GM21737 (cell line): ENCODE results near the gene BBIP1.

Source experiments
- ATAC-seq: cut with Tn5 transposase; IDR thresholded peaks from one replicate; pipeline ENCODE4 v1.9.1; 2021; ENCODE audit warnings: mild to moderate bottlenecking, moderate library complexity; ENCODE audit not compliant: unreplicated experiment

The BBIP1 gene

DNA sequence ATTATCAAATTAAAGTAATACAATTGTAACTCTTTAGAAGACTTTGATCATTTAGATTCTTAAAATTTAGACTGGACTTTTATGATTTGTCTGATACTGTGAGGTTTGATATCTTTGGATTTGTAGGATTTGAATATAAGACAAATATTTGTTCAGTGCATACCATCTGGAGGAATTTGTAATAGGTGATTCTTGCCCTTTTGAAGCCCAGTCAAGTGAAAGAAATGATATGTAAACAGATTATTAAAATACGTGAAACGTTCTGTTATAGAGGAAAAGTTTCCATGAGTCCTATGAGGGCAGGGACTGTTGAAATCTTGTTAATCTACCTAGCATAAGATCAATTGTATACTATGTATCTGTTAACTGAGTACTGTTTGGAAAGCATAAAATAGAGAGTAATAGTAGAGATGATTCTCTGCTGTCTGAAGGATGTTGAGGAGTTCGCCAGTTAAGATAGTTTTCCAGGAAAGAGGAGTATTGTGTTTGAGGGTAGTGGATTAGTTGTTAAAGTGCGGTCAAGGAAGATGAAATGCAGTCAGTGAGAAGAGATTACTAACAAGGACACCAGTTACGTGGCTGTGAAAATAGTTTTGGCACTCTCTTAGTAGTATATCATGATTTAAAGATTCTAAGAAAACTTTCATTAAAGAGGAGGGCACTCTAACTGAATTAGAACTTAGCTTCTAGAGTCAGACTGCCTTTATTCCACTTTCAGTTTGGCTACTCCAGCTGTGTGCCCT is 32.9 kb downstream of the BBIP1 start:
- no peak for ATAC-seq

GRCh38 chr10:110883924-110884323 is 35.1 kb downstream of the BBIP1 start:
- no peak for ATAC-seq

DNA sequence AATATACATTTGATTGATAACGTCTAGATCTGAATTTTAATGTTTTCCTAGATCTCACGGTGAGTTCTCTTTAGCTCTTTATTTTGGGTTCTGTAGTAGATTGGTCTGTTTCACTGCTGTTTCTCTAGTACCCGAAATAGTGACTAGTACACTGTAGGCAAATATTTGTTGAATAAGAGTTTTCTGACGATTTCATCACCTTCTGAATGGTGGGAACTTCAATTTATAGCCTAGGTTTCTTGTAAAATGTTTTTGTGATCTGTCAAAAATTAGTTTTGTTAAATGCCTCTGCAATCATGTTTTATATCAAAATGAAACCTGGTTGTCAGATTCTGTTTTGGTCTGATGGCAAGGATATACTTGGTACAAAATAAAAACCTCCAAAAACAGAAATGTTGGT is 37.1 kb downstream of the BBIP1 start:
- ATAC-seq, result no peak

- ATAC-seq, result no peak
Observed at GRCh38 chr10:110881247-110881646, 37.7 kb downstream of the BBIP1 start.

GRCh38 chr10:110880012-110880411 is 39.0 kb downstream of the BBIP1 start:
- no peak for ATAC-seq

DNA sequence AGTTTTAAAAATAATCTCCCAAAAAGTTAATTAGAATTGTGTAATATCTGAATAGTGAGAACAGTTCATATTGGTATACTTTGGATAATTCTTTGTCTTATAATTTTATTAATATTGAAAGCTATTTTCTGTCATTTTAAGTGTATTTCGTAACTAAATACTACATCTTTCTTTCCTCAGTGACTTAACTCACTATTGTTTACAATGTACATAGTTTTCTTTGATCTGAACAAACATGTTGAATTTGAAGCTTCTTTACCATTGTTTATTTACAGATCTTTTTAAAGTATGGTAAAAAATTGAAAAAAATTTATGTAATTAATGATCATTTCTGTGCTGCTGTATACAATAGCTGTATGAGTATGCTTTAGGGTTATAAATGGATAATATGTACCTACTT is 42.2 kb downstream of the BBIP1 start:
- ATAC-seq, result no peak

DNA sequence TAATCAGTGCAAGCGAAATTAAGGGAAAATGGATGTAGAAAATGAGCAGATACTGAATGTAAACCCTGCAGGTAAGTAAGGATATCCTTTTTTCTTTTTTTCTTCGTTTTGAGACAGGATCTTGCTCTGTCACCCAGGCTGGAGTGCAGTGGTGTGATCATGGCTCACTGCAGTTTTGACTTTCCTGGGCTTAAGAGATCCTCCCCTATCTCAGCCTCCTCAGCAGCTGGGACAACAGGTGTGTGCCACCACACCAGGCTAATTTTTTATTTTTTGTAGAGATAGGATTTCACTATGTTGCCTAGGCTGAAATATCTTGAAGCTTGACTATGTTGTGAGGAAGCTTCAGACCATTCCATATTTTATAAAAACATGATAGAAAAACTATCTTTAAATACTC is 43.0 kb downstream of the BBIP1 start:
- ATAC-seq, result no peak

- no peak for ATAC-seq
Observed at GRCh38 chr10:110873951-110874350, 45.0 kb downstream of the BBIP1 start.

GRCh38 chr10:110872984-110873923 is 45.7 kb downstream of the BBIP1 start:
- no peak for ATAC-seq

GRCh38 chr10:110872145-110872983 is 46.6 kb downstream of the BBIP1 start:
- peak; percentile 38 for ATAC-seq

DNA sequence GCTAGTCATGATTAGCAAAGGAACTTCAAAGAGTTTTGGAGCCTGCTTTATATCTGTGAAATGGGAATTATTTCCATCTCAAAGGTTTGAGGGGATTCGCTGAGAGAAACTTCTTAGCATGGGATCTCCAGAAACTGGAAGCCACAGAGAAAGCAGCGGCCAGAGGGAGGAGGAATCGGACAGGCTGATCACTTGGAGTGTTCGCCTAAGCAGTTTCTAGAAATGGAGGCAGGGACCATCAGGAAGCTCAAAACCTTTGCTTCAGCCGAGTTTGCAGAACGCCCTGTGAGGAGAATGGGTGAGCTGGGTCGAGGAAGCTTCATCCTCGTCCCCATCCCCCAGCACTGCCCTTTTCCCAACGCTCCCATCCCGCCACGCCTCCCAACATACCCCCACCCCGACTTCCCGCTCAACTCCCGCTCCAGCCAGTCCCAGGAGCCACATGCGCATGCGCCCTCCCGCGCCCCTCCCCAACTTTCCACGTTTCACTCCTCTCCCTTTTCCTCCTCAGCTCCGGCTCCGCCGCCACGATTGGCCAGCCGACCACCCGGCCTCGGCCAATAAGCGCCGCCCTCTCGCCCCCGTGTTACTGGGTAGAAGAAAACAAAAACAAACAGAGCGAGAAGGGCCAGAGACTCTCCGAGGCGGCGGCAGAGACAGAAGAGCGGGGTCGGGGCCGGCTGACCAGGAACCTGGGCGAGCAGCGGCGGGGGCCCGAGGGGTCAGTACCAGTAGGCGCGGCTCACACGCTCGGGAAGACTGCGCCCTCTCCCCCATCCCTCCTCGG is 47.5 kb downstream of the BBIP1 start, which contains the start of gene PDCD4:
PDCD4 (plus strand) TSS at position 631 of the 787 bp plus-strand sequence. CDS start 4,100 bp downstream, outside the sequence.
- ATAC-seq, result peak; percentile 64

GRCh38 chr10:110870823-110871297 is 48.1 kb downstream of the BBIP1 start:
- no peak for ATAC-seq

DNA sequence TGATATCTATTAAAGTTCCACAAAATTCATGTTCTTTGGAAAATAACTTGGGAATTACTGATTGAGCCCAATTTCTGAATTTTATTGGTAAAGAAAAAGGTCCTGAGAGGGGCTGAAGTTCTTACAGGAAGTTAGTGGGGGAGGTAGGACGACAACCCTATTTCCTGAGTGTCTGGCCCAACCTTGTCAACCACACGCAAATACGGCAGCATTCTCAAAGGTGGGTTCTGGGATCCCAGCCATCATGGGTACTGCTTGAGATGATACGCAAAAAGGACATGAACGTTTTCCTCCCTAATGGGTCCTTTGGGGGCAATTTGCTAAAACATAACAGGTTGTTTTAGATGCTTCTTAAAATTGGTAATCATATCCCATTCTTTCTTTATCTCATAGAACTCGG is 50.0 kb downstream of the BBIP1 start:
- no peak for ATAC-seq

DNA sequence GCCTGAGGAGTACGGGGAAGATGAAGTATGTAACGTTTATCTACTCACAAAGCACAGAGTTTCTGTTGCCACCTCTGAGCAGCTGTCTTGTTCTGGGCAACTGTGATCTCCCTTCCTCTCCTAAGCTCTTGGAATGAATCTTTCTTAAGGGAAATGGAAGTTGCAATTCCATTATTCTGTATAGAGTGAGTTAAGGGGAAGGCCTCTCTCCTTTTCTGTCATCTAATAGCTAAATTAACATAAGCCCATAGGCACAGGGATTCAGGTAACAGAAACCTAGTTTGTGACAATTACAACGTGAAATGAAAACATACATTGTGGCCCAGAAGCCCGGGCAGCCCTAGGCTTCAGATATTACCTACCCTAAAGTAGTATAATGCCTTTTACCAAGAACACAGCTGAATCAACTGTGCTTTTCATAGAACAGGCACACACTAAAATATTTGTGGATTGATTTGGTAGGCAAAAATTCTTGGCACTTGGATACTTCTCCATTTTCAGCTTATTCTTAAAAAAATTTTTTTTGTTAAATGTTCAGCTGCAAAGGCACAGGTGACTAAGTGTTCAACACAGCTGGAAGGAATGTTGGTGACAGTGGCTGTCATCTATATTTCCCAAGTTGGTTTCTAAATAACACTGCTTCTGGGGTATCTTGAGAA is 51.0 kb downstream of the BBIP1 start:
- ATAC-seq, result no peak

DNA sequence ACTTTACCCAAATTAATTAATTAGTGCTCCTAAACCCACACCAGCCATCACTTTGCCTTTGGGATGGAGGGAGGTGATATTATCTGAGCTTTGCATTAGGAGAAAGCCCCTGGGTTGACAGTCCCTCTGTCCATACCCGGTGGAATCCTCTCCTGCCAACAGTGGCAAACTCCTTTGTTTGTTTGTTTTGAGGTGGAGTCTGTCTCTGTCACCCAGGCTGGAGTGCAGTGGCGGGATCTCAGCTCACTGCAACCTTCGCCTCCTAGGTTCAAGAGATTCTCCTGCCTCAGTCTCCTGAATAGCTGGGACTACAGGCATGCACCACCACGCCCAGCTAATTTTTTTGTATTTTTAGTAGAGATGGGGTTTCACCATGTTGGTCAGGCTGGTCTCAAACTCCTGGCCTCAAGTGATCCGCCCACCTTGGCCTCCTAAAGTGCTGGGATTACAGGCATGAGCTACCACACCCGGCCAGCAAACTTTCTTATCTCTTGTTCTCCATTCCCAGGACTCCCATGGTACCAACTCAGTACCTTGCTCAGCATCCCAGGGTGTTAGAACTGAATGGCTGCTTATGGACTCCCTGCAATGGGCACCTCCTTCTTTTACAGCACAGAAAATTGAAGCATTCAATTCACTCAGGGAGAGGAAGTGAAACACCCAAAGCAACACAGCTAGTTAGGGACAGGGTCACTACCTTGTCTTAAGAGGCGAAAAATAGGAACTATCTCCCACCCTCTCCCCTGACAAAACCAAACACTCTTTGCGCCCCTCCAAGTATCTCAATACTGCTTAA is 51.8 kb downstream of the BBIP1 start:
- peak; percentile 24 for ATAC-seq

- no peak for ATAC-seq
Observed at GRCh38 chr10:110865809-110866482, 53.0 kb downstream of the BBIP1 start.

GRCh38 chr10:110865186-110865808 is 53.7 kb downstream of the BBIP1 start:
- no peak for ATAC-seq

GRCh38 chr10:110864662-110865140 is 54.3 kb downstream of the BBIP1 start:
- ATAC-seq, result peak; percentile 48
